ENCODE results near the gene ANO6. TPM values are rescaled to one million over a fixed set of nuclear protein-coding genes. Genes with fewer than 3 reads are reported as not detected.

Gene ANO6
- total RNA-seq, 1 experiment from 2014 or later: 52.7 TPM

- no peak for DNase-seq (ENCODE audit: low read depth)
Observed at GRCh38 chr12:45400991-45401390, 185.1 kb downstream of the ANO6 start.

GRCh38 chr12:45402288-45402687 lies 186.4 kb downstream of the ANO6 start:
- no peak for DNase-seq (ENCODE audit: low read depth)

DNA sequence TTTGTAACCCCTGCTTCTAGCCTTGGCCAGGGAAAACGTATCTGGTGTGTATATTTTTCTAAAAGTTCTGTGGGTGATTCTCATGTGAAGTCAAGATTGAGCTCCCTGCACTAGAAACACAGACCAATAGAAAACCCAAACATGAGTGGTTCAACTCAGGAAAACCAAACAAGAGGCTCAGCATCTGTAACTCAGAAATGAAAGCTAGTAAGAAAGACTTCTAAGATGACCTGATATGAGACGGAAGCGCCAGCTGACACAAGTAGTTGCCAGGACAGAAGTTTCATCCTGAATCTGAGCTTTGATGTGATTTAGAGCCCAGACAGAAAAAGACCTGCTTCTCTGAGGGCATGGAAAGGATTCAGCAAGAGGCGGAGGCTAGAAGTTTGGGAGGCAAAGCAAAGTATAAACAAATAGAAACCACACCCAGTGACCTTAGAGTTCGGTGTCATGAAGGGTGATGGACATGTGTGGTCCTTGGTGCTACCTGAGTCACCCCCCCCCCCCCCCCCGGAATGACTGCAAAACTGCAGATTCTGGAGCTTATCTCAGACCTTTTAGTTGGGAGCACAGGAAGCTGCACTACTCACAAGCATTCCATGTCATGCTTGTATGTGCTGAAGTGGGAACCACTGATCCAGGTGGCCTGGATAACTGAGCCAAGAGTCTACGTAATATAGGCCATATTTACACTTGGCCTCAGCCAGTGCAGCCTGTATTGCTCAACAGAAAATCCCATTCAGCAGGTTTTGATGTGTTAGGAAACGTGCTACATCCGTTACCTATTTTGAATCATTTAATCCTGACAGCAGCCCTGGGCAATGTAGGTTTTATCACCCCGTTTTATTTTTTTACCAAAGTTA lies 191.3 kb downstream of the ANO6 start:
- DNase-seq (ENCODE audit: low read depth): peak; percentile 7

GRCh38 chr12:45407981-45408728 lies 192.3 kb downstream of the ANO6 start:
- no peak for DNase-seq (ENCODE audit: low read depth)

DNA sequence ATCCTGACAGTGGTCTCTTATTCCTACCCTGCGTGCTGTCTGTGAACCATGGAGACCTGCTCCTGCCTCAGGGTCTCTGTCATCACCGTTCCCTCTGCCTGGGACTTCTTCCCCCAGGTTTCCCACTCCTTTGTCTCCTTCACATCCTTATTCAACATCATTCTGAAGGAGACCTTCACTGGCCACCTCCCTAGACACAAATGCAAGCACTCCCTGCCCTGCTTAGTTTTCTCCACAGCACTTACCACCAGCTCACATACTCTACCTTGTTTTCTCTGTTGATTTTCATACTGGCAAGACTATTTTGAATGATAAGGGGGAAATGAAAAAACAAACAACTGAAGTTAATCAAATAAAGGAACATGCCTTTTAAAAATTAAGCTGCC lies 192.8 kb downstream of the ANO6 start:
- no peak for DNase-seq (ENCODE audit: low read depth)

GRCh38 chr12:45409966-45410365 lies 194.1 kb downstream of the ANO6 start:
- peak; percentile 67 for DNase-seq (ENCODE audit: low read depth)

DNA sequence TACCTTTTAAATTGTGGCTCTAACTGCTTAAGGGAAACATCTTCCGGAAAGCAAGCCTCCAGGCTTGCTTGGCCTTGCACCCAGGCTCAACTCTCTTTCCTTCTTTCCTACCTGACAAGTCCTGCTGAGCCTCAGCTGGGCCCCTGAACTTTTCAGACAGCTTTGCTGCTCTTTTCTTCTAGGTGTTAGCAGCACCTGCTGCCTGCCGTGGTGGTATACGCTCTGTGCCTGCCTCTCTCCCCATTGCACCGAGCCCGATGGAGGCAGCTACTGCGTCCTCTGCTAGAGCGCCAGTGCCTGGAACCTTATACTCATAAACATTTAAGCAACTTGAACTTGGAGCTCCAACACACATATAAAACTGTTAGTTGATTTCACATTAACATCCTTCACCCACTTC lies 195.7 kb downstream of the ANO6 start:
- DNase-seq (ENCODE audit: low read depth): no peak

DNA sequence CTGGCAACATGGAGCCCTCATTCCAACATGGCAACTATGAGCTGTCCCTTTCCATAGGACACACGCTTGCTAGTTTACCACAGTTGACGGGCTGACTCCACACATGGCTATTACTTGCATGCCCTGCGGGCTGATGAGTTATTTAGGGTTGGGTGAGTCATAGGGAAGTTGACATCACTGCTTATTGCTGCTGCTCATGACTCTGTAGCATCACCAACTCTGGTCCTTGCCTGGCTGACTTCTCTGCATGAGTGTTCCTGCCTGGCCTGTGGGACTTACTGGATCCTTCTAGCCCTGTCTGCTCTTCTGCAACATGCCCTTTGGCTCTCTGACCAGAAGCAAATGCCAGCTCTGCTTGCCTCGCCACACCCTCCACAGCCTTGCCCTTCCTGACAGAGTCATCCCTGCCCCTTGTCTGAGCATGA lies 199.5 kb downstream of the ANO6 start:
- DNase-seq (ENCODE audit: low read depth): peak; percentile 98

- no peak for DNase-seq (ENCODE audit: low read depth)
Observed at GRCh38 chr12:45416126-45416525, 200.2 kb downstream of the ANO6 start.

DNA sequence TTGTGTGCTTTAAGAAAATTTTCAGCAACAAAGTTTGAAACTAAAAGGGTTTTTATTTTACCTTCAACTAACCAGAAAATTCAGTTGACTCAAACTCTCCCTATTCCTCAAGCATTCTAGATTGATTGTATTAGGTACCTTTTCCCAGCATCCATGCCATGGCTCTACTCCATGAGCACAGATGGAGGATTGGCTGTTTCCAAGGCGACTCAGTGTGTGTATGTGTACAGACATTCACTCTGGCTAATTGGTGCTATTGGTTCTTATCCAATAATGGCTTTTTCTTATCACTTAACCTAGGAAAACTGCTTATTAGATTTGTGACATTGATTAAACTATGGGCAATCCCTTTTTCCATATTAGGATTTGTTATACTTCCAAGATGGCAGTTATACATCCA lies 202.6 kb downstream of the ANO6 start:
- DNase-seq (ENCODE audit: low read depth): no peak

DNA sequence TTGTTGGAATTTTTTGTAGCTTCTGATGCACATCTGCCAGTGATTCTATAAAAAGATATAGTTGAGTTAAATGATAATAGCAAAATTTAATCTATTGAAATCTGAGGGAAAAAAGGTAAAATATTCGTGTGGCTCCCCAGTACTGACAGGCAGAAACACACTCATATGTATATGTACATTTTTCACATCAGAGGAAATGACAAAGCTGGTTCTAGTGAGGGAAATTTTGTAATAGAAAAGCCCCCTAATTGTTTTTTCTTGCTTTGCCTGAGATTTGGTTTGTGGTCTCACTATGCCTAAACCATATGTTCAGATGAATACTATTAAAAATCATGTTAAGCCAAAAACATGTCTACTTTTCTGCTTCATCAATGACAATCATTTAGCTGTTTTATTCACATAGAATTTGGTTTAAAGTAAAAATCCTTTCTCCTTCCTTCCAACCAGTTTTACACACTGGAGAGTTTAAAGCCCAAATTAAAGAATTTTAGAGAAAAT lies 203.5 kb downstream of the ANO6 start:
- no peak for DNase-seq (ENCODE audit: low read depth)

GRCh38 chr12:45421736-45422135 lies 205.8 kb downstream of the ANO6 start:
- DNase-seq (ENCODE audit: low read depth): no peak

DNA sequence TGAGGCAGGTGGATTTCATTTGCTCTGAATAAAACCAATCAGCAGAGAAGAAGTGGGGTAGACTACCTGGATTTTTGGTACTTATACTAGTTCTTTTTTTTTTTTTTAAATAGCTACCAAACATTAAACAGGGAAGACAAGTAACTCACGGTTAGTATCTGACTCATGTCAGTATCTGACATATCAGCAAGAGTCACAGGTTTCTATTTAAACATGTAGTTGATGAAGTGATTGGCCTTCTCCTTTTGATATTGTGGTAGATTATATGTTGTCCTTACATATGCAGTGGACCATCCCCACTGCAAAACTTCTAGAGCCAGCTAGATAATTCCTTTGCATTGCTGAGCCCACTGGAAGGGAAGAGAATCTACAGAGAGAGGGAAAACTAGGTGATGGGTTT lies 208.0 kb downstream of the ANO6 start:
- no peak for DNase-seq (ENCODE audit: low read depth)

- no peak for DNase-seq (ENCODE audit: low read depth)
Observed at GRCh38 chr12:45425426-45425825, 209.5 kb downstream of the ANO6 start.

DNA sequence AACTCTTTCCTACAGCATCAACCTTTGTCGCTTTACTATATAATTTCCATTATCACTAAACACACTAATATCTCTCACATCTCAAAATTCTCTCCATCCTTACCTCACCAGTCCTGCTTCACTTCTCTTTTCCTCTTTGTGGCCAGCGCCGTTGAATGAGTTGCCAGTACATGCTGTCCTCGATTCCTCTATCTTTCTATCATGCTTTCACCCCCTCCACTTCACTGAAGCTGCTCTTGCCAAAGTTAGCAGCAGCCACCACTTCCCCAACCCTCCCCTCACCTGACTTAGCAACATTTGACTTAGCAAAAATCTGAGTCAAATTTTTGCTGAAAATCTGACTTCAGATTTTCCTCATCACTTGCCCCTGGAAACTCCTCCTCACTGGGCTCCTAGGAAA lies 210.4 kb downstream of the ANO6 start:
- DNase-seq (ENCODE audit: low read depth): no peak

GRCh38 chr12:45427042-45427441 lies 211.1 kb downstream of the ANO6 start:
- no peak for DNase-seq (ENCODE audit: low read depth)

DNA sequence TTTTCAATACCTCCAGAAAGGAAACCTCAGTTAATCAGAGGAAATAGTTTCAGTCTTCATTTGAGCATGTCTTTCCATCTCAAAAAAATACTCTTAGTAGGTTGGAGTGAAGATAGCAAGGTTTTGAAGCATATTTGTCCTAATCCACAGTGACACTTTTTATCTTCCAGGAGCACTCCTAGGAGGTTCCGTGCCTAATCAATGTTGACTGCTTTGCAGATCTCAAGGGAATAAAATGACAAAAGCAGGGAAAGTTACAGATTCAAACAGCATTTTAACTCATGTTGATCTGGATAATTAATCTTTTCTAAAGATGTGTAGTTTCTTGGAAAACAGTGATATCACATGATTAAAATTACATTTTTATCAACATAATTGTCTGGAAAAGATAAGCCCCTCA lies 213.9 kb downstream of the ANO6 start:
- DNase-seq (ENCODE audit: low read depth): no peak

DNA sequence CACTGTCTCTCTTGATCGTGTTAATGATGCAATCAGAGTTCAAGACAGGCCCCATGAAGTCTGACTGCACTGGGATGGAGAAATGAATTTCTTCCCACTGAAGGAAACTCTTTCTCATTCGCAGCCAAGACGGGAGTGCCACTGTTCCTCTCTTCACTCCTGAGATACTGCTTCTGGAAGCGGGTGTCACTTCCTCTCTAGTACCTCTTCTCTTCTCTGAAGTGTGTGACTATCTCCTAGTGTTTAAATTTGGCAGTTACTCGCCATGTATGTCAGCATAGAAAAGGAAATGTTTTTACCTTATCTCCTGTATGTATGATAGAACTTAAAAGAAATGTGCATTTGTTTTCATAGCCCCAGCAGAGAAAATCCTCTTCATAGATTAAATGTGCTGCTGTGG lies 215.2 kb downstream of the ANO6 start:
- DNase-seq (ENCODE audit: low read depth): no peak

- DNase-seq (ENCODE audit: low read depth): no peak
Observed at GRCh38 chr12:45432710-45433109, 216.8 kb downstream of the ANO6 start.

DNA sequence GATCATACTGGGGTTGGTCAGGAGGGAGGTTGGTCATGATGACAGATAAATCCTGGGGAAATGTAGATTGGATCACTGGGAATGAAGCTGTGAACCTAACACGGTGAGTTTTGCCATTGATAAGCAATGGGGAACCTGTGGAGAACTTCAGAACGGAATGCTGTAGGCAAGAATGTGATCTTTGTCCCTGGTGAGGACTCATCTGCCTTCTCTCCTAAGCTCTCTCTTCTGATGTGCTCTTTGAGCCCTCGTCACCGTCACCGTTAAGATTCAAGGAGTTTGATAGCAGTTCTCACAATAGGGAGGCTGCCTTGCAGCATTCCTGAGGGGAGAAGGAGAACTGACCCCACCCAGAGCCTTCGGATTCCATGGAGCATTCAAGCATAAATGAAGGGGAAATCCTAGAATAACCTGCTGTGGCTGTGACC lies 217.6 kb downstream of the ANO6 start:
- DNase-seq (ENCODE audit: low read depth): no peak

DNA sequence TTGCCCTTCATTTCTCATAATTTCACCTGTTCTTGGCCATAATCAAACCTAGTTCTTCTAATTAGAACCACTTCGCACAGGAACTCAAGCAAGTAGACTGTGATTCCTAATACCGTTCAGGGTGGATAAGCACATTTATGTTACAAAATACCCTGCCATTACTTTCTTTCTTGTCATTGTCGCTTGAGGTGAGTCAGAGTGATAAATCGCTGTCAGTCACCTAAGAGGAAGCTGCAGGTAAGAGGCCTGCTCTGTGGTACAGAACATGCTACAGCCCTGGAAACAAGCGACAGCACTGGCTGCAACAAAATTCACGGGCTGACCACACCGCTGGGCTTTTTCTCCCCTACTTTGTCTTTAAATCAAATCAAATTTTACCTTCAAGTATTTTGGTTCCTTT lies 218.2 kb downstream of the ANO6 start:
- DNase-seq (ENCODE audit: low read depth): no peak

DNA sequence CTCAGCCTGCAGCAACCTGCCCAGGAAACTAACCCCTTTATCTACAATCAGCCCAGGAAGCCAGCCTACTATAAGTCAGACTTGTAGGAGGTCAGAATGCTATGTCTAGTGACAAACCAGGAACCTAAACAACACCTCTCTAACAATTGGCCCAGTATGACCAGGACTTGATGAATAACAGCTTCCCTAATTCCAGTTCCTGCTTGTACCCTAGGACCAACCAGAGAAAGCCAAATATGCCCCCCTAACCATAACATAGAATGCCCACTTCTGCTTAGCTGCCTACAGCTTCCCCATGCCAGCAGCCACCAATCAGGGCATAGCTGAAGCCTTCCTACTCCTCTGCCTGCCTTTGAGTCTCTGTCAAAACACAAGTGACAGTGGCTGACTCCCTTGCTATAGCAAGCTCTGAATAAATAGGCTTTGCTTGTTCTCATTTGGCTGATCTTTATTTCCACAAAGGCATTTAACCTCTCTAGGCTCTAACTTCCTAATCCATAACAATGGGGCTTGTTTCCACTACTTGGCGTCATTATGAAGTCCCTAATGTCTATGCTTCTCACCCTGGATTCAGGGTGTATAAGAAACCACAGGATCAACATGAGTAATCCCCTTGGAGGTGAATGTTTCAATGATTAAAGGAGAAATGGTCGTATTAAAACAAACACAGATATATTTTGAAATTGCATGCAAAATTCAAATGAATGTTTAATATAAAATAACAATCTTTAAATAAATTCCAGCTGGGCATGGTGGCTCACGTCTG lies 220.2 kb downstream of the ANO6 start:
- DNase-seq (ENCODE audit: low read depth): no peak

Measured in Daoy (cell line).